Measurements from ENCODE around the gene SPRR5. TPM values are rescaled to one million over a fixed set of nuclear protein-coding genes. Genes with fewer than 3 reads are reported as not detected.

SPRR5 gene
- polyA plus RNA-seq, 1 of the 3 experiments (the other 2 are of a cell fraction), result not detected

DNA sequence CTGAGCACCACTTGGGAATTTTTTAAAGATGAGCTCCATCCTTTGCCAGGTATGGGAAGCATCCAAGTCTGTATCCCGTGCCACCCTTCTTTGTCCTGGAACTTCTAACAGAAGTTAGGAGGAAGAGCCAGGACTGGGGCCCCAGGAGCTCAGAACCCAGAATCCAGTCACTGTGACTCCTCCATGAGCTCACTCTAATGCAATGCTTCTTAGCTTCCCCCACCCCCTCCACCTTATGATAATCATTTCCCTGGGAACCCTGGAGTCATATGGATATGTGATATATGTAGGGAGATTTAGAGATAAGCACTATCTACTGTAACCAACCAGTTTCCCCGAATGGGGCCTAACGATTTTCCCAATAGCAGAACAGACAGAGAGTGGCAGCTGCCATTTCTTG lies 758 bp upstream of the SPRR5 start (continued):
- TF ChIP-seq, protein P1, sequence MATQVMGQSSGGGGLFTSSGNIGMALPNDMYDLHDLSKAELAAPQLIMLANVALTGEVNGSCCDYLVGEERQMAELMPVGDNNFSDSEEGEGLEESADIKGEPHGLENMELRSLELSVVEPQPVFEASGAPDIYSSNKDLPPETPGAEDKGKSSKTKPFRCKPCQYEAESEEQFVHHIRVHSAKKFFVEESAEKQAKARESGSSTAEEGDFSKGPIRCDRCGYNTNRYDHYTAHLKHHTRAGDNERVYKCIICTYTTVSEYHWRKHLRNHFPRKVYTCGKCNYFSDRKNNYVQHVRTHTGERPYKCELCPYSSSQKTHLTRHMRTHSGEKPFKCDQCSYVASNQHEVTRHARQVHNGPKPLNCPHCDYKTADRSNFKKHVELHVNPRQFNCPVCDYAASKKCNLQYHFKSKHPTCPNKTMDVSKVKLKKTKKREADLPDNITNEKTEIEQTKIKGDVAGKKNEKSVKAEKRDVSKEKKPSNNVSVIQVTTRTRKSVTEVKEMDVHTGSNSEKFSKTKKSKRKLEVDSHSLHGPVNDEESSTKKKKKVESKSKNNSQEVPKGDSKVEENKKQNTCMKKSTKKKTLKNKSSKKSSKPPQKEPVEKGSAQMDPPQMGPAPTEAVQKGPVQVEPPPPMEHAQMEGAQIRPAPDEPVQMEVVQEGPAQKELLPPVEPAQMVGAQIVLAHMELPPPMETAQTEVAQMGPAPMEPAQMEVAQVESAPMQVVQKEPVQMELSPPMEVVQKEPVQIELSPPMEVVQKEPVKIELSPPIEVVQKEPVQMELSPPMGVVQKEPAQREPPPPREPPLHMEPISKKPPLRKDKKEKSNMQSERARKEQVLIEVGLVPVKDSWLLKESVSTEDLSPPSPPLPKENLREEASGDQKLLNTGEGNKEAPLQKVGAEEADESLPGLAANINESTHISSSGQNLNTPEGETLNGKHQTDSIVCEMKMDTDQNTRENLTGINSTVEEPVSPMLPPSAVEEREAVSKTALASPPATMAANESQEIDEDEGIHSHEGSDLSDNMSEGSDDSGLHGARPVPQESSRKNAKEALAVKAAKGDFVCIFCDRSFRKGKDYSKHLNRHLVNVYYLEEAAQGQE (IDR thresholded peaks at IDR 0.05; ENCODE audit: low read depth, low read length), result no peak
- TF ChIP-seq EP300 (IDR thresholded peaks at IDR 0.05; ENCODE audit: borderline replicate concordance in 1 of 2, low read depth in 1 of 2, low read length in 1 of 2) (no peak), FOXM1 (IDR thresholded peaks at IDR 0.05; ENCODE audit: low read depth) (no peak)
- TF ChIP-seq, protein P2, sequence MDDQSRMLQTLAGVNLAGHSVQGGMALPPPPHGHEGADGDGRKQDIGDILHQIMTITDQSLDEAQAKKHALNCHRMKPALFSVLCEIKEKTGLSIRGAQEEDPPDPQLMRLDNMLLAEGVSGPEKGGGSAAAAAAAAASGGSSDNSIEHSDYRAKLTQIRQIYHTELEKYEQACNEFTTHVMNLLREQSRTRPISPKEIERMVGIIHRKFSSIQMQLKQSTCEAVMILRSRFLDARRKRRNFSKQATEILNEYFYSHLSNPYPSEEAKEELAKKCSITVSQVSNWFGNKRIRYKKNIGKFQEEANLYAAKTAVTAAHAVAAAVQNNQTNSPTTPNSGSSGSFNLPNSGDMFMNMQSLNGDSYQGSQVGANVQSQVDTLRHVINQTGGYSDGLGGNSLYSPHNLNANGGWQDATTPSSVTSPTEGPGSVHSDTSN (IDR thresholded peaks at IDR 0.05), result no peak
- TF ChIP-seq, protein P3, sequence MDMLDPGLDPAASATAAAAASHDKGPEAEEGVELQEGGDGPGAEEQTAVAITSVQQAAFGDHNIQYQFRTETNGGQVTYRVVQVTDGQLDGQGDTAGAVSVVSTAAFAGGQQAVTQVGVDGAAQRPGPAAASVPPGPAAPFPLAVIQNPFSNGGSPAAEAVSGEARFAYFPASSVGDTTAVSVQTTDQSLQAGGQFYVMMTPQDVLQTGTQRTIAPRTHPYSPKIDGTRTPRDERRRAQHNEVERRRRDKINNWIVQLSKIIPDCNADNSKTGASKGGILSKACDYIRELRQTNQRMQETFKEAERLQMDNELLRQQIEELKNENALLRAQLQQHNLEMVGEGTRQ (IDR thresholded peaks at IDR 0.05; ENCODE audit: borderline replicate concordance, low read depth, low read length), result no peak
- TF ChIP-seq, protein P4, sequence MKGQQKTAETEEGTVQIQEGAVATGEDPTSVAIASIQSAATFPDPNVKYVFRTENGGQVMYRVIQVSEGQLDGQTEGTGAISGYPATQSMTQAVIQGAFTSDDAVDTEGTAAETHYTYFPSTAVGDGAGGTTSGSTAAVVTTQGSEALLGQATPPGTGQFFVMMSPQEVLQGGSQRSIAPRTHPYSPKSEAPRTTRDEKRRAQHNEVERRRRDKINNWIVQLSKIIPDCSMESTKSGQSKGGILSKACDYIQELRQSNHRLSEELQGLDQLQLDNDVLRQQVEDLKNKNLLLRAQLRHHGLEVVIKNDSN (IDR thresholded peaks at IDR 0.05; ENCODE audit: borderline replicate concordance, low read depth), result no peak

DNA sequence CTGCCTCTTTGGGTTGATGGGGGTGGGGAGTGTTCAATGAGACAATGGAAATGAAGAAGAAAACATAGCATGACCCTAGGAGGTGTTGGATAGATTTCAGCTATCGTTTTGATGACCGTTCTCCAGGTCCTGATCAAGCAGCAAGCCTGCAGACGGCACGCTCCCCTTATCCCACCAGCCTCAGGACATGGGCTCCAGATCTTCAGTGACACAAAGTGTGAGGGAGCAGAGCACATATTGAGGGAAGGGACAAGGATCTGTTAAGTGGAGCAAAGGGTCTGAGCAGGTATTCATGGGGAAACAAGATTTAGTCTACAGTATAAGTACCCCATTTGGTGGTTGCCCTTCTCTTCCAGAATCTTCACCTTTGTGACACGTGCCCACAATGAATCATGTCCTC lies 4.7 kb downstream of the SPRR5 start:
- H3K4me3 ChIP-seq (ENCODE audit: low read depth in 2 of 2, low read length in 1 of 2), result no peak overlapping the region
- 4% methylated on average over 5 of the region's 5 CpGs for WGBS (ENCODE audit: low lambda C conversion rate)
- no peaks in the 10 kb centered on the region for H3K9me3 ChIP-seq
- H2AFZ ChIP-seq (ENCODE audit: low read depth), result no peak overlapping the region
- CTCF ChIA-PET, result no interaction called here
- H3K27ac ChIP-seq (ENCODE audit: low read depth in 2 of 2, low read length in 1 of 2), result no peak overlapping the region
- no peaks in the 10 kb centered on the region for H3K36me3 ChIP-seq (replicated peaks in 1 of 2; ENCODE audit: control insufficient read depth in 1 of 2, insufficient read depth in 2 of 2, low read length in 1 of 2)
- no peak overlapping the region for H3K4me2 ChIP-seq
- TF ChIP-seq FOSL2 (IDR thresholded peaks at IDR 0.05; ENCODE audit: borderline replicate concordance, low read depth), result no peak
- no peak for TF ChIP-seq RXRA (IDR thresholded peaks at IDR 0.05; ENCODE audit: borderline replicate concordance, low read depth)
- TF ChIP-seq, protein P4 (IDR thresholded peaks at IDR 0.05; ENCODE audit: borderline replicate concordance, low read depth), result no peak
- no peak for TF ChIP-seq NRF1 (IDR thresholded peaks at IDR 0.05; ENCODE audit: low read depth, low read length)
- no peak for TF ChIP-seq YY1 (IDR thresholded peaks at IDR 0.05; ENCODE audit: low read depth)
- no peak for TF ChIP-seq RCOR1 (IDR thresholded peaks at IDR 0.05; ENCODE audit: low read length)
- no peak overlapping the region for H3K9ac ChIP-seq
- no peaks in the 10 kb centered on the region for H4K20me1 ChIP-seq (ENCODE audit: insufficient read depth)
- POLR2A ChIA-PET, result no interaction called here
- no peaks in the 10 kb centered on the region for H3K79me2 ChIP-seq (ENCODE audit: insufficient read depth)
- DNase-seq, result no peak
- H3K4me1 ChIP-seq (ENCODE audit: control insufficient read depth in 1 of 2, insufficient read depth in 2 of 2, low read depth in 1 of 2, low read length in 1 of 2), result no peaks in the 10 kb centered on the region
- peaks cover 44% of the 10 kb centered on the region; the same call in 1 of the 2 replicates for H3K27me3 ChIP-seq (ENCODE audit: insufficient read depth)
- H3F3A ChIP-seq (replicated peaks; ENCODE audit: insufficient read depth), result no peaks in the 10 kb centered on the region
- no peaks in the 10 kb centered on the region for H3K9me2 ChIP-seq
